ENCODE data around the gene CEP89.
A peak's percentile ranks its signal among the peaks of the same experiment; 100 is the strongest.
"Not testable (repeated sequence)": the region's sequence is repeated elsewhere in the genome, so short reads cannot be mapped to it uniquely, and the experiment has no call there.

CEP89 gene

DNA sequence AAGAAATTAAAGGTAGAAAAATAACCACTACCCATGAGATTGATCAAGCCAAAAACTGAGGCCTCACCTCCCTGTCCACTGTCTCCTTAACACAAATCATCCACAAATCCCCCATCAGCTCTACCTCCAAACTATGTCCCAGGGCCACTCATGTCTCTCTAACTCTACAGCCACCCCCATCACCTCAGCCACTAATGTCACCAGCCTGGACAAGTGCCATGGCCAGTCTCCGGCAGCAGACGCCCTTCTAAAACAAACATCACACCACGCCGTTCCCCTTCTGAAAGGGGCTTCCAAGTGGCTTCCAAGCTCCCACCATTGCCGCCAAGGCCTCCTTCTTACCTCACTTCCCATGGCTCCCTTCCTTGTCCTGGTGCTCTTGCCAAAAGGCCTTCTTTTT is 16.5 kb upstream of the CEP89 start:
- H3K4me1 ChIP-seq (ENCODE audit: insufficient read depth, low read length); H2AFZ ChIP-seq (ENCODE audit: low read depth, low read length); H3K4me3 ChIP-seq (ENCODE audit: low read length); H3K9me3 ChIP-seq (ENCODE audit: low read length); H3K27me3 ChIP-seq (ENCODE audit: insufficient read depth, low read length): not testable (repeated sequence)
- peaks cover 19% of the 10 kb centered on the region for H3K36me3 ChIP-seq (ENCODE audit: insufficient read depth, low read length)

- H2AFZ ChIP-seq (ENCODE audit: low read depth, low read length); H3K27me3 ChIP-seq (ENCODE audit: insufficient read depth, low read length); H3K4me1 ChIP-seq (ENCODE audit: insufficient read depth, low read length); H3K4me3 ChIP-seq (ENCODE audit: low read length); H3K9me3 ChIP-seq (ENCODE audit: low read length): not testable (repeated sequence)
- peaks cover 14% of the 10 kb centered on the region for H3K36me3 ChIP-seq (ENCODE audit: insufficient read depth, low read length)
Observed at GRCh38 chr19:32982488-32982887, 10.7 kb upstream of the CEP89 start.

DNA sequence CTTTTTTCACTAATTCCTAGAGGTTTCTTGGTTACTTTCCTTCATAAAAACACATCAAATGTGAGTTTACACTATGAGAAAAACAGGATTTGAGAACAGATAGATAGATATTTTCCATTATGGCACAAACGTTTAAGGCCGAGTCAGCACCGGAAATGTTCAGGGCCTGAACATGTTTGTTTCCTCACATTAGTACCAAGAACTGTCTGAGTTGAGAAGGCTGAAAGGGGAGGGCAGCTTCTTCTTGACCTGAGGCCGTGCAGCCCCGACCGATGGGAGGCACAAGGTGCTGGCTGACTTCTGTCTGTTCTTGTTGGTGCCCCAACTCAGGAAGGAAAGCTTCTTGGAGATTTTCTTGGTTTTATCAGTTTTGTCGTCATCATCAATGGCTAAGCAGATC is 8.0 kb upstream of the CEP89 start:
- H3K9me3 ChIP-seq (ENCODE audit: low read length); H3K4me3 ChIP-seq (ENCODE audit: low read length); H2AFZ ChIP-seq (ENCODE audit: low read depth, low read length); H3K4me1 ChIP-seq (ENCODE audit: insufficient read depth, low read length); H3K27me3 ChIP-seq (ENCODE audit: insufficient read depth, low read length): not testable (repeated sequence)
- H3K36me3 ChIP-seq (ENCODE audit: insufficient read depth, low read length), result peaks cover 17% of the 10 kb centered on the region

DNA sequence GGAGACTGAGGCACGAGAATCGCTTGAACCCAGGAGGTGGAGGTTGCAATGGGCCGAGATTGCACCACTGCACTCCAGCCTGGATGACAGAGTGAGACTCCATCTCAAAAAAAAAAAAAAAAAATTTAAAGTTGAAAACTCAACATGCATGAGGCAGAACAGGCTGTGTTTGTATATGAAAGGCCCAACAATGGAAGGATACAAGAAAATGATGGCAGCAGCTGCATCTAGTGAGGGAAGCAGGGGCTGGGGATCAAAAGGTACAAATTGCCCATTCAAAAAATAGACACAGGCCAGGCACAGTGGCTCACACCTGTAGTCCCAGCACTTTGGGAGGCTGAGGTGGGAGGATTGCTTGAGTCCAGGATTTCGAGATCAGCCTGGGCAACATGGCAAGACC is 6.1 kb upstream of the CEP89 start:
- not testable (repeated sequence) for H3K4me1 ChIP-seq (ENCODE audit: insufficient read depth, low read length); H3K4me3 ChIP-seq (ENCODE audit: low read length); H2AFZ ChIP-seq (ENCODE audit: low read depth, low read length); H3K9me3 ChIP-seq (ENCODE audit: low read length); H3K27me3 ChIP-seq (ENCODE audit: insufficient read depth, low read length)
- H3K36me3 ChIP-seq (ENCODE audit: insufficient read depth, low read length), result peaks cover 17% of the 10 kb centered on the region

GRCh38 chr19:32977280-32977679 is 5.5 kb upstream of the CEP89 start:
- Histone ChIP-seq H2AFZ (ENCODE audit: low read depth, low read length) (no peak overlapping the region), H3K36me3 (ENCODE audit: insufficient read depth, low read length) (peaks cover 17% of the 10 kb centered on the region), H3K27me3 (ENCODE audit: insufficient read depth, low read length) (no peaks in the 10 kb centered on the region), H3K4me3 (ENCODE audit: low read length) (no peak overlapping the region), H3K4me1 (ENCODE audit: insufficient read depth, low read length) (no peaks in the 10 kb centered on the region), H3K9me3 (ENCODE audit: low read length) (no peaks in the 10 kb centered on the region)

DNA sequence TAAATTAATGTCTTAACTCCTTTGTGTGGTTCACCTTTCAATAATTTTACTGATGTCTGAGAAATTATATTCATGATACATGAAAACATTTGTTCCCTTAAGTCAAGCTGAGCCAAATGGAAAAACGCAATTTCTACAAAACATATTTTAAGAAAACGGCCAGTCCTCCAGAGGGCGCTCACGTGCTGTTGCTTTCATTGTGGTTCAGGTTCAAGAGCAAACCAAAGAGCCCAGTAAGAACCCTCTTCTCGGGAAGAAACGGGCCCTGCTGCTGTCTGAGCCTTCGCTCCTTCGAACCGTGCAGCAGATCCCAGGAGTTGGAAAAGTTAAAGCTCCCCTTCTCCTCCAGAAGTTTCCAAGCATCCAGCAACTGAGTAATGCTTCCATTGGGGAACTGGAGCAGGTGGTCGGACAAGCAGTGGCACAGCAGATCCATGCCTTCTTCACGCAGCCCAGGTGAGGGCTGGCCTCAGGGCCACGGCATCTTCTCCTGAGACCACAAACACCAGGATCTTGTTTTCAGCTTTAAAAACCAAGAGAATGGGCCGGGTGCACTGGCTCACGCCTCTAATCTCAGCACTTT is 4.6 kb upstream of the CEP89 start:
- peaks cover 17% of the 10 kb centered on the region for H3K36me3 ChIP-seq (ENCODE audit: insufficient read depth, low read length)
- no peak overlapping the region for H2AFZ ChIP-seq (ENCODE audit: low read depth, low read length)
- H3K4me3 ChIP-seq (ENCODE audit: low read length), result no peak overlapping the region
- no peaks in the 10 kb centered on the region for H3K27me3 ChIP-seq (ENCODE audit: insufficient read depth, low read length)
- H3K4me1 ChIP-seq (ENCODE audit: insufficient read depth, low read length), result no peaks in the 10 kb centered on the region
- H3K9me3 ChIP-seq (ENCODE audit: low read length), result no peaks in the 10 kb centered on the region

DNA sequence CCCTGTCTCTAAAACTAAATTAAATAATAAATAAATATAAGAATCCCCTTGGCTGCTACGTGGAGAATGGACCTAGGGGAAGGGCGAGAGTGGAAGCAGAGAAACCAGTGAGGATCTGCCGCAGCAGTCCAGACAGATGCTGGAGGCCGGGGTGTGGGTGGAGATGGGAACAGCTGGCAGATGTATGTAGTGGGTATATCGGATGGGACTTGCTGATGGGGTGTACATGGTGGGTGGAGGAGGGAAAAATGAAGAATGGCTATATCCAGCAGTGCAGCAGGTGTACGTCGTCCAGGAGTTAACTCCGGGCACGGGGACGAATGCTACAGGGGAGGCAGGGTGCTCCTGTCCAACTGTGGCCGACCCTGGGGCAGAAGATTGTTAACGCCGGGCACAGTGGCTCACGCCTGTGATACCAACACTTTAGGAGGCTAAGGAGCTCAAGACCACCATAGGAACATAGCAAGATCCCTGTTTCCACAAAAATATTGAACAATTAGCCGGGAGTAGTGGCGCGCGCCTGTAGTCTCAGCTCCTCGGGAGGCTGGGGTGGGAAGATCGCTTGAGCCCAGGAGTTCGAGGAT is 654 bp downstream of the CEP89 start:
- no peaks in the 10 kb centered on the region for H3K27me3 ChIP-seq (ENCODE audit: insufficient read depth, low read length)
- peaks cover 5% of the 10 kb centered on the region for H3K4me1 ChIP-seq (ENCODE audit: insufficient read depth, low read length)
- H3K36me3 ChIP-seq (ENCODE audit: insufficient read depth, low read length), result peaks cover 12% of the 10 kb centered on the region
- H3K9me3 ChIP-seq (ENCODE audit: low read length), result no peaks in the 10 kb centered on the region
- peak overlapping the region; percentile 95 for H3K4me3 ChIP-seq (ENCODE audit: low read length)
- no peak overlapping the region for H2AFZ ChIP-seq (ENCODE audit: low read depth, low read length)

DNA sequence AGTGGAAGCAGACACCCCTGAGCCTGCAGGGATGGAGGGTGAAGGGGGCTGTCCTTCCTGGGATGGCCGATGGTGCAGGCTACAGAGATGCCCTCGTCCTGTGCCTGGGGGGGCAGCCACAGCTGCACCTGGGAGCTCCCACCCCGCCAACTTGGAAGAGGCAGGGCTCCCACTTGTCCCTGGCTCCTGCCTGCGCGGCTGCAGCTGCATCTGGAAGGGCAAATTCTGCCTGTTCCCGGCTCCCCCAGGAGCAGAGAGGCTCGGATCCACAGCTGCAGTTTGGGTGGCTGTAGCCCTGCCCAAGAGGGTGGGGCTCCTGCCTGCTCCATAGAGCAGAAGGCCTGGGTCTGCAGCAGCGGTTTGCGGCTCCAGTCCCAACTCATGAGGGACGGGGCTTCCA is 2.2 kb downstream of the CEP89 start:
- Histone ChIP-seq H3K9me3 (ENCODE audit: low read length) (no peaks in the 10 kb centered on the region), H3K4me1 (ENCODE audit: insufficient read depth, low read length) (peaks cover 5% of the 10 kb centered on the region), H3K36me3 (ENCODE audit: insufficient read depth, low read length) (peaks cover 16% of the 10 kb centered on the region), H2AFZ (ENCODE audit: low read depth, low read length) (no peak overlapping the region), H3K27me3 (ENCODE audit: insufficient read depth, low read length) (no peaks in the 10 kb centered on the region), H3K4me3 (ENCODE audit: low read length) (no peak overlapping the region)

GRCh38 chr19:32966750-32967149 is 5.0 kb downstream of the CEP89 start:
- Histone ChIP-seq H3K4me3 (ENCODE audit: low read length) (no peak overlapping the region), H2AFZ (ENCODE audit: low read depth, low read length) (no peak overlapping the region), H3K4me1 (ENCODE audit: insufficient read depth, low read length) (peaks cover 5% of the 10 kb centered on the region), H3K9me3 (ENCODE audit: low read length) (no peaks in the 10 kb centered on the region), H3K36me3 (ENCODE audit: insufficient read depth, low read length) (peaks cover 41% of the 10 kb centered on the region), H3K27me3 (ENCODE audit: insufficient read depth, low read length) (no peaks in the 10 kb centered on the region)

GRCh38 chr19:32945260-32945659 is 26.5 kb downstream of the CEP89 start:
- no peaks in the 10 kb centered on the region for H3K9me3 ChIP-seq (ENCODE audit: low read length)
- H3K27me3 ChIP-seq (ENCODE audit: insufficient read depth, low read length), result no peaks in the 10 kb centered on the region
- no peak overlapping the region for H3K4me3 ChIP-seq (ENCODE audit: low read length)

DNA sequence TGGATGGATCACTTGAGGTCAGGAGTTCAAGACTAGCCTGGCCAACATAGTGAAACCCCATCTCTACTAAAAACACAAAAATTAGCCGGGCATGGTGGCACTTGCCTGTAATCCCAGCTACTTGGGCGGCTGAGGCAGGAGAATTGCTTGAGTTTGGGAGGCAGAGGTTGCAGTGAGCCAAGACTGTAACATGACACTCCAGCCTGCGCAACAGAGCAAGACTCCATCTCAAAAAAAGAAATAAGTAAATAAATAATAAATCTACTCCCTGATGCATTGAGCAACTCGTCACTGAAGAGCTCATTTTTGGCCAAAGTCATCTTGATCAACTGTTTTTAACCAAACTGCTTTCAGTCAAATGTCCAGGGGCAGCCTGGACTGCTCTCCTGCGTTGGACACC is 30.5 kb downstream of the CEP89 start:
- not testable (repeated sequence) for H3K4me3 ChIP-seq (ENCODE audit: low read length)

More at GRCh38 chr19:32945260-32945659, 26.5 kb downstream of the CEP89 start:
- Histone ChIP-seq H3K36me3 (ENCODE audit: insufficient read depth, low read length) (peaks cover 76% of the 10 kb centered on the region), H3K4me1 (ENCODE audit: insufficient read depth, low read length) (no peaks in the 10 kb centered on the region), H2AFZ (ENCODE audit: low read depth, low read length) (no peak overlapping the region)

DNA sequence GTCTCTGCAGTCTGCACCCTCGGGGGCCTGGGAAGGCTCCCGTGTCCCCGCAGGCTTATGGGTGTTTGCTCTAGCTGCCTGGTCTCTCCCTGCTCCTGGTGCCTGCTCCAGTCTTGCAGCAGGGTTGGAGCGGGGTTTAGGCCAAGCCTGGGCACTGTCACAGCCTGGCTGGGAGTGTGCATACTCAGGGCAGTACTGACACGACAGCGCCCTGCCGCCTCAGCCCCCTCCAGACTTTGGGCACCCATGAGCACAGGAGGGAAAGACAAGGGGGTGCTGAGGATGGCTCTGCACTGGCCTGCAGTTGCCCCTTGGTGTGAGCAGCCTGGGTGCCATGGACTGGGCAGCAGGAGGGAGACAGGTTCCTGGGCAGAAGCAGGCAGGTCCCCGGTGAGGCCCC is 35.7 kb downstream of the CEP89 start:
- Histone ChIP-seq H3K27me3 (ENCODE audit: insufficient read depth, low read length) (no peaks in the 10 kb centered on the region), H3K36me3 (ENCODE audit: insufficient read depth, low read length) (peaks cover 60% of the 10 kb centered on the region), H2AFZ (ENCODE audit: low read depth, low read length) (no peak overlapping the region), H3K4me3 (ENCODE audit: low read length) (no peak overlapping the region), H3K9me3 (ENCODE audit: low read length) (no peaks in the 10 kb centered on the region), H3K4me1 (ENCODE audit: insufficient read depth, low read length) (no peaks in the 10 kb centered on the region)

More for the DNA sequence above, 30.5 kb downstream of the CEP89 start:
- H3K36me3 ChIP-seq (ENCODE audit: insufficient read depth, low read length), result peaks cover 69% of the 10 kb centered on the region
- not testable (repeated sequence) for H3K4me1 ChIP-seq (ENCODE audit: insufficient read depth, low read length); H2AFZ ChIP-seq (ENCODE audit: low read depth, low read length); H3K27me3 ChIP-seq (ENCODE audit: insufficient read depth, low read length); H3K9me3 ChIP-seq (ENCODE audit: low read length)

DNA sequence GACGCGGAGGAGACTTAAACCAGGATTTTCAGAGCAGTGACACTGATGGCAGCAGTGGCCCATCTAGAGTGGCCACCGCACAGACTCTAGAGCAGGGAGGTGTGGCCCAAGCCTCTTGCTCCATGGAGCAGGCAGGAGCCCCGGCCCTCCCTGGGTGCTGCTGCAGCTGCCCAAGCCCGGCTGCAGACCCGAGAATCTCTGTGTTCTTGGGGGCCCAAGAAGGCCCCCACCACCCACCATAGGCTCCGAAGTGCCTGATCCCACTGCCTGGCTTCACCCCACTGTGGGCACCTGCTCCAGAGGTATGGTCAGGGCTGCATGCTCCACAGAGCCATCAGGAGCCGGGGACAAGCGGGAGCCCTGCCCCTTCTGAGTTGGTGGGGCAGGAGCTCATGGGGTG is 36.1 kb downstream of the CEP89 start:
- Histone ChIP-seq H2AFZ (ENCODE audit: low read depth, low read length) (no peak overlapping the region), H3K9me3 (ENCODE audit: low read length) (no peaks in the 10 kb centered on the region), H3K4me1 (ENCODE audit: insufficient read depth, low read length) (no peaks in the 10 kb centered on the region), H3K27me3 (ENCODE audit: insufficient read depth, low read length) (no peaks in the 10 kb centered on the region), H3K36me3 (ENCODE audit: insufficient read depth, low read length) (peaks cover 63% of the 10 kb centered on the region), H3K4me3 (ENCODE audit: low read length) (no peak overlapping the region)

GRCh38 chr19:32933571-32933970 is 38.2 kb downstream of the CEP89 start:
- no peak overlapping the region for H2AFZ ChIP-seq (ENCODE audit: low read depth, low read length)
- H3K4me1 ChIP-seq (ENCODE audit: insufficient read depth, low read length), result no peaks in the 10 kb centered on the region
- H3K36me3 ChIP-seq (ENCODE audit: insufficient read depth, low read length), result peaks cover 70% of the 10 kb centered on the region

More at GRCh38 chr19:32933571-32933970, 38.2 kb downstream of the CEP89 start:
- Histone ChIP-seq H3K27me3 (ENCODE audit: insufficient read depth, low read length) (no peaks in the 10 kb centered on the region), H3K9me3 (ENCODE audit: low read length) (peaks cover 2% of the 10 kb centered on the region), H3K4me3 (ENCODE audit: low read length) (no peak overlapping the region)
